ENCODE results near the gene NR2C2.

NR2C2 gene

DNA sequence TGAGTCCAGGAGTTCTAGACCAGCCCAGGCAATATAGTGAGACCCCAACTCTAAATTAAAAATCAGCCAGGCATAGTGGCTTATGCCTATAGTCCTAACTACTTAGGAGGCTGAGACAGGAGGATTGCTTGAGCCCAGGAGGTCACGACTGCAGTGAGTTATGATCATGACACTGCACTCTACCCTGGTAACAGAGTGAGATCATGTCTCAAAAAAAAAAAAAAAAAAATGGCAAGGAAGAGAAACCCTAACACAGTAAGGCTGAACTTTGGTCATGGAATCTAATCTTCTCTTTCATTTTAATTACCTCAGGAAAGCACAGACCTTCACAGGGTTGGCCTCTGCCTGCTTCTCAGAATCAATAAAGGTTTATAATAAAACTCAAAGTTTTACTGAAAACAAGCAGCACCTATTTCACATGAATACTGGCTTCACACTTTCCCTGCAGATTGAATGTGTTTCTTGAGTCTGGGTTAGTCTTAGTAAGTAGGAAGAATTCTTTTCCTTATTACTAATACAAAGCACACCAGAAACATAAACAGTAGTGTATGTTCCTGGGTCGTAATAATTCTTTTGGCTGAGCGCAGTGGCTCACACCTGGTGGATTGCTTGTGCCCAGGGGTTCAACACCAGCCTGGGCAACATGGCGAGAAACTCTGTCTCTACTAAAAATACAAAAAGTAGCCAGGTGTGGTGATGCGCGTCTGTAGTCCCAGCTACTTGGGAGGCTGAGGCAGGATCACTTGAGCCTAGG lies 11.6 kb upstream of the NR2C2 start:
- TF ChIP-seq NFIC (IDR thresholded peaks at IDR 0.05) (no peak), TCF12 (IDR thresholded peaks at IDR 0.05; ENCODE audit: low read depth) (no peak), EGR1 (IDR thresholded peaks at IDR 0.05) (no peak), TEAD4 (IDR thresholded peaks at IDR 0.05) (no peak), FOXM1 (IDR thresholded peaks at IDR 0.05; ENCODE audit: borderline replicate concordance, low read depth) (no peak)
- TF ChIP-seq, protein P1, sequence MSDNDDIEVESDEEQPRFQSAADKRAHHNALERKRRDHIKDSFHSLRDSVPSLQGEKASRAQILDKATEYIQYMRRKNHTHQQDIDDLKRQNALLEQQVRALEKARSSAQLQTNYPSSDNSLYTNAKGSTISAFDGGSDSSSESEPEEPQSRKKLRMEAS (IDR thresholded peaks at IDR 0.05) = no peak

DNA sequence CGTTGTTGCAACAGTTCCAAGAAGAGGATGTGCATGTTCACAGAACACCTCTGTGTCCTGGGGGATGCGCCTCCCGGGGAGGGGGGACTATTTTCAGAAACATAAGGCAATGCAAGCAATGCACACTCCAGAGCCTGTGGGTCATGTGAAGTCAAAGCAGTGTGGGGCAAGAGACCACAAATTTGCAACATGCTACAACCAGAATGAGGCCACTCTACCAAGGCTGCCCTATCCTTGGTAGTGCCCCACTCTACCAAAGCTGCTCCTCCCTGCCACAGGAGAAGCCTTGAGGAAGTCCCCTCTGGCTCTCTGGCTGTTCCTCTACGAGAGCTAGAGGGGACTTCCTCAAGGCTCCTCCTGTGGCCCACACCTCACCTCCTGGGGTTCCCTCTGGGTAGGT lies 8.4 kb upstream of the NR2C2 start:
- TF ChIP-seq EGR1 (IDR thresholded peaks at IDR 0.05) (no peak), ZBTB7A (IDR thresholded peaks at IDR 0.05; ENCODE audit: low read depth) (no peak), NFIC (IDR thresholded peaks at IDR 0.05) (no peak), TAF1 (IDR thresholded peaks at IDR 0.05; ENCODE audit: low read depth) (no peak), TEAD4 (IDR thresholded peaks at IDR 0.05) (no peak), YY1 (IDR thresholded peaks at IDR 0.05; ENCODE audit: low read depth) (no peak), EP300 (IDR thresholded peaks at IDR 0.05; ENCODE audit: borderline replicate concordance) (no peak), RAD21 (IDR thresholded peaks at IDR 0.05; ENCODE audit: low read depth) (no peak), TCF12 (IDR thresholded peaks at IDR 0.05; ENCODE audit: low read depth) (no peak), CREB1 (IDR thresholded peaks at IDR 0.05; ENCODE audit: low read depth) (no peak), FOXM1 (IDR thresholded peaks at IDR 0.05; ENCODE audit: borderline replicate concordance, low read depth) (no peak)
- TF ChIP-seq, protein P2, sequence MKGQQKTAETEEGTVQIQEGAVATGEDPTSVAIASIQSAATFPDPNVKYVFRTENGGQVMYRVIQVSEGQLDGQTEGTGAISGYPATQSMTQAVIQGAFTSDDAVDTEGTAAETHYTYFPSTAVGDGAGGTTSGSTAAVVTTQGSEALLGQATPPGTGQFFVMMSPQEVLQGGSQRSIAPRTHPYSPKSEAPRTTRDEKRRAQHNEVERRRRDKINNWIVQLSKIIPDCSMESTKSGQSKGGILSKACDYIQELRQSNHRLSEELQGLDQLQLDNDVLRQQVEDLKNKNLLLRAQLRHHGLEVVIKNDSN (IDR thresholded peaks at IDR 0.05) = no peak
- TF ChIP-seq, protein P1 (IDR thresholded peaks at IDR 0.05) = no peak
- TF ChIP-seq, protein P3, sequence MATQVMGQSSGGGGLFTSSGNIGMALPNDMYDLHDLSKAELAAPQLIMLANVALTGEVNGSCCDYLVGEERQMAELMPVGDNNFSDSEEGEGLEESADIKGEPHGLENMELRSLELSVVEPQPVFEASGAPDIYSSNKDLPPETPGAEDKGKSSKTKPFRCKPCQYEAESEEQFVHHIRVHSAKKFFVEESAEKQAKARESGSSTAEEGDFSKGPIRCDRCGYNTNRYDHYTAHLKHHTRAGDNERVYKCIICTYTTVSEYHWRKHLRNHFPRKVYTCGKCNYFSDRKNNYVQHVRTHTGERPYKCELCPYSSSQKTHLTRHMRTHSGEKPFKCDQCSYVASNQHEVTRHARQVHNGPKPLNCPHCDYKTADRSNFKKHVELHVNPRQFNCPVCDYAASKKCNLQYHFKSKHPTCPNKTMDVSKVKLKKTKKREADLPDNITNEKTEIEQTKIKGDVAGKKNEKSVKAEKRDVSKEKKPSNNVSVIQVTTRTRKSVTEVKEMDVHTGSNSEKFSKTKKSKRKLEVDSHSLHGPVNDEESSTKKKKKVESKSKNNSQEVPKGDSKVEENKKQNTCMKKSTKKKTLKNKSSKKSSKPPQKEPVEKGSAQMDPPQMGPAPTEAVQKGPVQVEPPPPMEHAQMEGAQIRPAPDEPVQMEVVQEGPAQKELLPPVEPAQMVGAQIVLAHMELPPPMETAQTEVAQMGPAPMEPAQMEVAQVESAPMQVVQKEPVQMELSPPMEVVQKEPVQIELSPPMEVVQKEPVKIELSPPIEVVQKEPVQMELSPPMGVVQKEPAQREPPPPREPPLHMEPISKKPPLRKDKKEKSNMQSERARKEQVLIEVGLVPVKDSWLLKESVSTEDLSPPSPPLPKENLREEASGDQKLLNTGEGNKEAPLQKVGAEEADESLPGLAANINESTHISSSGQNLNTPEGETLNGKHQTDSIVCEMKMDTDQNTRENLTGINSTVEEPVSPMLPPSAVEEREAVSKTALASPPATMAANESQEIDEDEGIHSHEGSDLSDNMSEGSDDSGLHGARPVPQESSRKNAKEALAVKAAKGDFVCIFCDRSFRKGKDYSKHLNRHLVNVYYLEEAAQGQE (IDR thresholded peaks at IDR 0.05; ENCODE audit: low read depth) = no peak

DNA sequence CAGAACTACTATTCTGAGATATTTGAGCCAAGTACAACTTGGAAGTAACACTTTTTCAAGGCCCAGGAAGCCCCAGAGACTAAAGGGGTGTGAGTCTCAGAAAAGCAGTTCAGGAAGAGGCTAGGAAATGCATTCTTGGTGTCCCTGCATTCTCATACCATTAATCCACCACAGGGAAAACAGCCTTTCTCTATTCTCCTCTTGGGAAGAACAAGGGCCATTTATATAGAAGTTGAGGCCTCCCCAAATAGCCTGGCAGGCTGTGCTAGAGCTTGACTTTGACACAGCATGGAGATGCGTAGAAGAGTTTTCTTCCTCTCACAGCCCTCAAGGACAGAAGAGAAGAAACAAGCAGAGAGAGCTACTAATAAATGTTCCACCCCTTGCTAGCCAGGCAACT lies 5.5 kb upstream of the NR2C2 start:
- TF ChIP-seq EP300 (IDR thresholded peaks at IDR 0.05; ENCODE audit: borderline replicate concordance) (no peak), RAD21 (IDR thresholded peaks at IDR 0.05; ENCODE audit: low read depth) (no peak), NFIC (IDR thresholded peaks at IDR 0.05) (no peak), TCF12 (IDR thresholded peaks at IDR 0.05; ENCODE audit: low read depth) (no peak), TAF1 (IDR thresholded peaks at IDR 0.05; ENCODE audit: low read depth) (no peak), ZBTB7A (IDR thresholded peaks at IDR 0.05; ENCODE audit: low read depth) (no peak), YY1 (IDR thresholded peaks at IDR 0.05; ENCODE audit: low read depth) (no peak), CREB1 (IDR thresholded peaks at IDR 0.05; ENCODE audit: low read depth) (no peak), EGR1 (IDR thresholded peaks at IDR 0.05) (no peak), TEAD4 (IDR thresholded peaks at IDR 0.05) (no peak), FOXM1 (IDR thresholded peaks at IDR 0.05; ENCODE audit: borderline replicate concordance, low read depth) (no peak)
- TF ChIP-seq, protein P2 (IDR thresholded peaks at IDR 0.05) = no peak
- TF ChIP-seq, protein P1 (IDR thresholded peaks at IDR 0.05) = no peak
- TF ChIP-seq, protein P3 (IDR thresholded peaks at IDR 0.05; ENCODE audit: low read depth) = no peak

DNA sequence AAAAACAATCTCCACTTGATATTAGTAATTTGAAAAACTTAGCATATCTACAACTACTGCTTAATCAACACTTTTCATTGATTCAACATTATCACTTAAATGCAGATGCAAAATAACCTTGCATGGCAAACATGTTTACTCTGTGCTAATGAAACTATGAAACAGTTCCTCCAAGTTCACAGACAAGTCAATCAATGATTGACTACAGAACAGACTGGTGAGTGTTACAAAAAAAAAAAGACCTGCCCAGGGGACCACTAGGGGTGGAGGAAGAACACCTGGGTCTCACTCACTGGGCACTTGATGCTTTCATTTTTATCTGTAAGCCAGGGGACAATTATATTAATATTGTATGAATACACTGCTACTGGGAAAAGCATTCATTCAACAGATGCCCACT lies 4.3 kb upstream of the NR2C2 start:
- TF ChIP-seq CEBPB (IDR thresholded peaks at IDR 0.05) (no peak), ZBTB7A (IDR thresholded peaks at IDR 0.05; ENCODE audit: low read depth) (no peak), TCF12 (IDR thresholded peaks at IDR 0.05; ENCODE audit: low read depth) (no peak), FOXM1 (IDR thresholded peaks at IDR 0.05; ENCODE audit: borderline replicate concordance, low read depth) (no peak), CREB1 (IDR thresholded peaks at IDR 0.05; ENCODE audit: low read depth) (no peak), TAF1 (IDR thresholded peaks at IDR 0.05; ENCODE audit: low read depth) (no peak), EGR1 (IDR thresholded peaks at IDR 0.05) (no peak), YY1 (IDR thresholded peaks at IDR 0.05; ENCODE audit: low read depth) (no peak), RAD21 (IDR thresholded peaks at IDR 0.05; ENCODE audit: low read depth) (no peak), TEAD4 (IDR thresholded peaks at IDR 0.05) (no peak), NFIC (IDR thresholded peaks at IDR 0.05) (no peak), EP300 (IDR thresholded peaks at IDR 0.05; ENCODE audit: borderline replicate concordance) (no peak)
- TF ChIP-seq, protein P3 (IDR thresholded peaks at IDR 0.05; ENCODE audit: low read depth) = no peak
- TF ChIP-seq, protein P2 (IDR thresholded peaks at IDR 0.05) = no peak
- TF ChIP-seq, protein P1 (IDR thresholded peaks at IDR 0.05) = no peak
